ENCODE results near the gene TRAF2. TPM values are rescaled to one million over a fixed set of nuclear protein-coding genes. Genes with fewer than 3 reads are reported as not detected.

The TRAF2 gene
- total RNA-seq, 4 donors from 2014 or later = 2.9 to 7.7 (median 6.1) TPM

GRCh38 chr9:136852664-136853595 lies 33.4 kb upstream of the TRAF2 start:
- no peak for TF ChIP-seq CTCF (IDR thresholded peaks at IDR 0.05; ENCODE audit: low read depth)

- no peak for TF ChIP-seq CTCF (IDR thresholded peaks at IDR 0.05; ENCODE audit: low read depth)
Observed at GRCh38 chr9:136853596-136854112, 32.7 kb upstream of the TRAF2 start.

- TF ChIP-seq CTCF (IDR thresholded peaks at IDR 0.05; ENCODE audit: low read depth) = no peak
Observed at GRCh38 chr9:136854113-136854841, 32.0 kb upstream of the TRAF2 start.

GRCh38 chr9:136854842-136855460 lies 31.4 kb upstream of the TRAF2 start:
- no peak for TF ChIP-seq CTCF (IDR thresholded peaks at IDR 0.05; ENCODE audit: low read depth)

- no peak for TF ChIP-seq CTCF (IDR thresholded peaks at IDR 0.05; ENCODE audit: low read depth)
Observed at GRCh38 chr9:136855461-136856078, 30.7 kb upstream of the TRAF2 start.

- no peak for TF ChIP-seq CTCF (IDR thresholded peaks at IDR 0.05; ENCODE audit: low read depth)
Observed at GRCh38 chr9:136856079-136856476, 30.2 kb upstream of the TRAF2 start.
